GM12878 (cell line): Measurements from ENCODE around the gene PNISR. TPM values are rescaled to one million over a fixed set of nuclear protein-coding genes. Genes with fewer than 3 reads are reported as not detected.

Source experiments
- ATAC-seq: fragments of 200-7000 bp; cut with Tn5 transposase; 3 replicates; pipeline ENCODE4 v1.9.1; 2020; ENCODE audit warnings: mild to moderate bottlenecking, moderate library complexity
- BruUV-seq: library from RNA; stranded (reverse); fragments of 400-500 nt; replicated peaks from 2 replicates; lab custom pipeline; 2021; lab: Mats Ljungman, UMichigan
- CTCF ChIA-PET: fragments of 300-600 bp; sonication (Branson Sonifier 250); formaldehyde crosslinking; extraction: SDS; loops from one replicate; lab custom pipeline; 2021; ENCODE audit warnings: inconsistent platforms; lab: Yijun Ruan, JAX
- POLR2A ChIA-PET: fragments of 350-600 bp; formaldehyde crosslinking; extraction: SDS; loops from one replicate; lab custom pipeline; 2021; ENCODE audit warnings: inconsistent platforms; lab: Charles Lee
- RAD21 ChIA-PET: fragments of 300-600 bp; sonication (Branson Sonifier 250); formaldehyde crosslinking; loops from one replicate; lab custom pipeline; 2023; ENCODE audit warnings: antibody characterized with exemption; ENCODE audit not compliant: unreplicated experiment; lab: Charles Lee
- SMC1A ChIA-PET: fragments of 300-600 bp; sonication (Branson Sonifier 250); formaldehyde crosslinking; loops from one replicate; lab custom pipeline; 2023; ENCODE audit not compliant: unreplicated experiment, uncharacterized antibody; lab: Charles Lee
- DNase-seq: peaks from one replicate; pipeline ENCODE4 v3.0.0-alpha.2; 2011; ENCODE audit warnings: low read depth, low spot score
- FAIRE-seq: peaks from 3 replicates; lab custom pipeline; 2011; peaks lifted over from hg19 to GRCh38; lab: Jason Lieb, UNC
- H2AFZ ChIP-seq: 2 replicates; pipeline ENCODE4 v1.6.0; 2011; ENCODE audit warnings: low read depth, low read length, control low read depth; ENCODE audit not compliant: control insufficient read depth
- H3K27ac ChIP-seq: 2 replicates; pipeline ENCODE4 v1.5.1; 2011; ENCODE audit warnings: control low read depth; ENCODE audit not compliant: control insufficient read depth, insufficient read depth
- H3K27me3 ChIP-seq, 2 experiments: replicated peaks in 1 of 2; 2 replicates each; pipeline versions ENCODE4 v1.6.0 to v1.6.1; 2011; ENCODE audit warnings: low read length in 1 of 2; ENCODE audit not compliant: control insufficient read depth in 2 of 2, insufficient read depth in 2 of 2
- H3K36me3 ChIP-seq, 2 experiments: 2 replicates each; pipeline ENCODE4 v1.5.1; 2011; ENCODE audit warnings: low read length in 1 of 2; ENCODE audit not compliant: control insufficient read depth in 2 of 2, insufficient read depth in 2 of 2
- H3K4me1 ChIP-seq: 2 replicates; pipeline ENCODE4 v1.6.1; 2011; ENCODE audit warnings: mild to moderate bottlenecking, low read length, moderate library complexity, mixed read lengths; ENCODE audit not compliant: control insufficient read depth, insufficient read depth
- H3K4me2 ChIP-seq: 2 replicates; pipeline ENCODE4 v1.6.0; 2011; ENCODE audit warnings: control low read depth; ENCODE audit not compliant: control insufficient read depth, insufficient read depth
- H3K4me3 ChIP-seq: fragments of 200-600 bp; sonication (generic); 2 replicates; pipeline ENCODE4 v1.5.1; 2016
- H3K79me2 ChIP-seq: 2 replicates; pipeline ENCODE4 v1.6.0; 2011; ENCODE audit warnings: low read length; ENCODE audit not compliant: control insufficient read depth, insufficient read depth
- H3K9ac ChIP-seq: 2 replicates; pipeline ENCODE4 v1.8.0; 2011; ENCODE audit warnings: low read length, control low read depth, mixed read lengths; ENCODE audit not compliant: control insufficient read depth, insufficient read depth
- H3K9me3 ChIP-seq: replicated peaks from 3 replicates; pipeline ENCODE4 v1.5.1; 2011; ENCODE audit warnings: mild to moderate bottlenecking, low read length; ENCODE audit not compliant: control insufficient read depth, insufficient read depth
- H4K20me1 ChIP-seq: 2 replicates; pipeline ENCODE4 v1.6.0; 2011; ENCODE audit not compliant: control insufficient read depth, insufficient read depth
- KAT2A ChIP-seq: conservative IDR thresholded peaks from 2 replicates; pipeline ENCODE4 v1.6.1; 2011; ENCODE audit warnings: low read depth, low read length; ENCODE audit not compliant: control insufficient read depth
- MTA2 ChIP-seq: fragments of 450-650 bp; IDR thresholded peaks from 2 replicates; pipeline ENCODE4 v1.6.1; 2016; ENCODE audit warnings: low read depth, mild to moderate bottlenecking, moderate library complexity
- NBN ChIP-seq: fragments of 450-650 bp; IDR thresholded peaks from 2 replicates; pipeline ENCODE4 v1.6.1; 2016
- NFIC ChIP-seq: IDR thresholded peaks from 2 replicates; pipeline ENCODE4 v1.6.1; 2012; ENCODE audit warnings: low read depth, mild to moderate bottlenecking, inconsistent platforms, low read length, moderate library complexity
- SRF ChIP-seq, 2 experiments: IDR thresholded peaks; 2 replicates each; pipeline ENCODE4 v1.6.1; 2011; ENCODE audit warnings: low read depth in 2 of 2, low read length in 2 of 2, mild to moderate bottlenecking in 1 of 2, moderate library complexity in 1 of 2
- TCF3 ChIP-seq: IDR thresholded peaks from 2 replicates; pipeline ENCODE4 v1.6.1; 2012; ENCODE audit warnings: low read depth, mild to moderate bottlenecking, low read length, borderline replicate concordance; ENCODE audit not compliant: insufficient read depth
- WRNIP1 ChIP-seq: IDR thresholded peaks from 2 replicates; pipeline ENCODE4 v1.6.1; 2011; ENCODE audit warnings: low read depth, low read length, improper control_type of control experiment, borderline replicate concordance
- WGBS: methylation state at CpG from one replicate; pipeline ENCODE4 v1.1.6; 2016; ENCODE audit warnings: low lambda C conversion rate; ENCODE audit not compliant: insufficient replicate concordance, insufficient coverage; ENCODE audit errors: missing lambda C conversion rate; 5-methylcytosine and 5-hydroxymethylcytosine counted together
- in situ Hi-C: fragments of 300-500 bp; cut with MboI; formaldehyde crosslinking; loops from 9 replicates; pipeline ENCODE4 v1.14.3; 2018; ENCODE audit warnings: mixed read lengths
- intact Hi-C: fragments of 100-400 bp; cut with micrococcal nuclease; formaldehyde crosslinking; loops from one replicate; pipeline ENCODE4 v1.14.2; 2022; ENCODE audit not compliant: unreplicated experiment
- polyA plus RNA-seq, 11 experiments: library from polyadenylated mRNA; depleted of rRNA in 4 of 11; unstranded in 6 of 11; stranded (reverse) in 5 of 11; fragments of >200 nt; fragmentation: Nextera tagmentation in 4 of 11; fragmentation: Illumina TruSeq in 1 of 11; extraction: Ambion mirVana in 4 of 11; extraction: Trizol in 1 of 11; gene quantifications; 1 replicate in 1 of 11; 2 replicates in 10 of 11; pipeline versions ENCODE4 v1.2.1 to v1.2.3, GENCODE V29; 2011 to 2016; ENCODE audit warnings: inconsistent platforms in 2 of 11, missing spikeins in 2 of 11, low read depth in 1 of 11
- total RNA-seq, 4 experiments: library from RNA; depleted of rRNA in 3 of 4; stranded (reverse); fragments of >200 nt in 3 of 4; fragmentation: Illumina TruSeq in 1 of 4; extraction: Trizol in 1 of 4; gene quantifications; 2 replicates each; pipeline versions ENCODE4 v1.2.1 to v1.2.3, GENCODE V29; 2013 to 2021
- TF ChIP-seq, protein P1 (sequence below): fragments of 450-650 bp; IDR thresholded peaks from 2 replicates; pipeline ENCODE4 v1.6.1; 2017; ENCODE audit warnings: mild to moderate bottlenecking
- TF ChIP-seq, protein P2 (sequence below): IDR thresholded peaks from 2 replicates; pipeline ENCODE4 v1.6.1; 2012; ENCODE audit warnings: mild to moderate bottlenecking, low read depth, low read length
- TF ChIP-seq, protein P3 (sequence below): IDR thresholded peaks from 2 replicates; pipeline ENCODE4 v1.6.1; 2012; ENCODE audit warnings: low read depth, low read length, improper control_type of control experiment
- TF ChIP-seq, protein P4 (sequence below): fragments of 450-650 bp; IDR thresholded peaks from 2 replicates; pipeline ENCODE4 v1.6.1; 2017; ENCODE audit warnings: mild to moderate bottlenecking, moderate library complexity

PNISR gene
- total and polyA plus RNA-seq, 10 of the 15 experiments (the other 5 are each of a cell fraction or from before 2014, with no cell fraction given): 79.1 to 180 (median 105) TPM

DNA sequence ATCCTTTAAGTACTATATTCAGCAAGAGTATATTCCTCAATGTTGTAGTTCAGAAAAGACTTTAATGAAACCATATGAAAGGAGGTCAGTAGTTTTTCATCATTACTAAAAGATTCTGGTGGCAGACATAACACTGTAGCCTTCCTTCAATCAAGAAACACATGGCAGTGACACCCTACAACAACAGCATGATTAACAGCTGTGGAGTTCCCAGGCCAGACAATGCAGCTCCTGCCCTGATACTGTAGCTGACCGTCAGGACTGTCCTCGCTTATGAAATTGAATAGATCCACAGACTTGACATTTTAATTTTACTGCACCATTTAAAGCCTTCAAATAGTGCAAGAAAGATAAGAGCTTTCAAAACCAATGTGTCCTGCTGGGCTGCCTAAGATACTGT is 46.5 kb upstream of the PNISR start:
- POLR2A ChIA-PET: interaction anchor here (0.5 kb wide), 1 partner anchor 97 kb away, joined by 4 read pairs; no protein-coding TSS in a partner anchor
- Histone ChIP-seq H3K4me3 (no peak overlapping the region), H3K9me3 (no peaks in the 10 kb centered on the region), H3K4me2 (no peak overlapping the region), H3K4me1 (no peaks in the 10 kb centered on the region), H2AFZ (no peak overlapping the region), H4K20me1 (no peaks in the 10 kb centered on the region), H3K79me2 (no peaks in the 10 kb centered on the region), H3K27me3 (no peaks in the 10 kb centered on the region), H3K36me3 (peaks cover 0 to 10% of the 10 kb centered on the region in 2 experiments; a peak in 2 of 4 replicates), H3K9ac (no peak overlapping the region), H3K27ac (no peak overlapping the region)
- intact Hi-C loops (no loop called here), in situ Hi-C loops (loop anchor here (5.0 kb wide), 1 partner anchor 271 kb away; no protein-coding TSS in a partner anchor)
- no peak for FAIRE-seq
- RAD21 ChIA-PET: interaction anchor here (0.8 to 1.4 kb wide), 2 partner anchors 10 to 11 kb away, joined by 3 read pairs; no protein-coding TSS in a partner anchor
- CTCF ChIA-PET: interaction anchor here (0.8 to 4.2 kb wide), 5 partner anchors 13 to 275 kb away, joined by 3 to 25 read pairs (median 6); no protein-coding TSS in a partner anchor
- WGBS: 98% methylated on average over 2 of the region's 2 CpGs
- SMC1A ChIA-PET: interaction anchor here (4.8 kb wide), 1 partner anchor 275 kb away, joined by 56 read pairs; no protein-coding TSS in a partner anchor
- no peak for ATAC-seq
- no peak for DNase-seq
- no TSS peak for BruUV-seq
- no peak for TF ChIP-seq TCF3
- TF ChIP-seq, protein P1, sequence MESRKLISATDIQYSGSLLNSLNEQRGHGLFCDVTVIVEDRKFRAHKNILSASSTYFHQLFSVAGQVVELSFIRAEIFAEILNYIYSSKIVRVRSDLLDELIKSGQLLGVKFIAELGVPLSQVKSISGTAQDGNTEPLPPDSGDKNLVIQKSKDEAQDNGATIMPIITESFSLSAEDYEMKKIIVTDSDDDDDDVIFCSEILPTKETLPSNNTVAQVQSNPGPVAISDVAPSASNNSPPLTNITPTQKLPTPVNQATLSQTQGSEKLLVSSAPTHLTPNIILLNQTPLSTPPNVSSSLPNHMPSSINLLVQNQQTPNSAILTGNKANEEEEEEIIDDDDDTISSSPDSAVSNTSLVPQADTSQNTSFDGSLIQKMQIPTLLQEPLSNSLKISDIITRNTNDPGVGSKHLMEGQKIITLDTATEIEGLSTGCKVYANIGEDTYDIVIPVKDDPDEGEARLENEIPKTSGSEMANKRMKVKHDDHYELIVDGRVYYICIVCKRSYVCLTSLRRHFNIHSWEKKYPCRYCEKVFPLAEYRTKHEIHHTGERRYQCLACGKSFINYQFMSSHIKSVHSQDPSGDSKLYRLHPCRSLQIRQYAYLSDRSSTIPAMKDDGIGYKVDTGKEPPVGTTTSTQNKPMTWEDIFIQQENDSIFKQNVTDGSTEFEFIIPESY: no peak
- TF ChIP-seq, protein P2, sequence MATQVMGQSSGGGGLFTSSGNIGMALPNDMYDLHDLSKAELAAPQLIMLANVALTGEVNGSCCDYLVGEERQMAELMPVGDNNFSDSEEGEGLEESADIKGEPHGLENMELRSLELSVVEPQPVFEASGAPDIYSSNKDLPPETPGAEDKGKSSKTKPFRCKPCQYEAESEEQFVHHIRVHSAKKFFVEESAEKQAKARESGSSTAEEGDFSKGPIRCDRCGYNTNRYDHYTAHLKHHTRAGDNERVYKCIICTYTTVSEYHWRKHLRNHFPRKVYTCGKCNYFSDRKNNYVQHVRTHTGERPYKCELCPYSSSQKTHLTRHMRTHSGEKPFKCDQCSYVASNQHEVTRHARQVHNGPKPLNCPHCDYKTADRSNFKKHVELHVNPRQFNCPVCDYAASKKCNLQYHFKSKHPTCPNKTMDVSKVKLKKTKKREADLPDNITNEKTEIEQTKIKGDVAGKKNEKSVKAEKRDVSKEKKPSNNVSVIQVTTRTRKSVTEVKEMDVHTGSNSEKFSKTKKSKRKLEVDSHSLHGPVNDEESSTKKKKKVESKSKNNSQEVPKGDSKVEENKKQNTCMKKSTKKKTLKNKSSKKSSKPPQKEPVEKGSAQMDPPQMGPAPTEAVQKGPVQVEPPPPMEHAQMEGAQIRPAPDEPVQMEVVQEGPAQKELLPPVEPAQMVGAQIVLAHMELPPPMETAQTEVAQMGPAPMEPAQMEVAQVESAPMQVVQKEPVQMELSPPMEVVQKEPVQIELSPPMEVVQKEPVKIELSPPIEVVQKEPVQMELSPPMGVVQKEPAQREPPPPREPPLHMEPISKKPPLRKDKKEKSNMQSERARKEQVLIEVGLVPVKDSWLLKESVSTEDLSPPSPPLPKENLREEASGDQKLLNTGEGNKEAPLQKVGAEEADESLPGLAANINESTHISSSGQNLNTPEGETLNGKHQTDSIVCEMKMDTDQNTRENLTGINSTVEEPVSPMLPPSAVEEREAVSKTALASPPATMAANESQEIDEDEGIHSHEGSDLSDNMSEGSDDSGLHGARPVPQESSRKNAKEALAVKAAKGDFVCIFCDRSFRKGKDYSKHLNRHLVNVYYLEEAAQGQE: no peak
- TF ChIP-seq, protein P3, sequence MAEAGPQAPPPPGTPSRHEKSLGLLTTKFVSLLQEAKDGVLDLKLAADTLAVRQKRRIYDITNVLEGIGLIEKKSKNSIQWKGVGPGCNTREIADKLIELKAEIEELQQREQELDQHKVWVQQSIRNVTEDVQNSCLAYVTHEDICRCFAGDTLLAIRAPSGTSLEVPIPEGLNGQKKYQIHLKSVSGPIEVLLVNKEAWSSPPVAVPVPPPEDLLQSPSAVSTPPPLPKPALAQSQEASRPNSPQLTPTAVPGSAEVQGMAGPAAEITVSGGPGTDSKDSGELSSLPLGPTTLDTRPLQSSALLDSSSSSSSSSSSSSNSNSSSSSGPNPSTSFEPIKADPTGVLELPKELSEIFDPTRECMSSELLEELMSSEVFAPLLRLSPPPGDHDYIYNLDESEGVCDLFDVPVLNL: no peak
- TF ChIP-seq NFIC: no peak
- no peak for TF ChIP-seq MTA2
- no peak for TF ChIP-seq SRF (IDR thresholded peaks at IDR 0.05; ENCODE audit: low read depth in 2 of 2, low read length in 2 of 2)
- TF ChIP-seq, protein P4, sequence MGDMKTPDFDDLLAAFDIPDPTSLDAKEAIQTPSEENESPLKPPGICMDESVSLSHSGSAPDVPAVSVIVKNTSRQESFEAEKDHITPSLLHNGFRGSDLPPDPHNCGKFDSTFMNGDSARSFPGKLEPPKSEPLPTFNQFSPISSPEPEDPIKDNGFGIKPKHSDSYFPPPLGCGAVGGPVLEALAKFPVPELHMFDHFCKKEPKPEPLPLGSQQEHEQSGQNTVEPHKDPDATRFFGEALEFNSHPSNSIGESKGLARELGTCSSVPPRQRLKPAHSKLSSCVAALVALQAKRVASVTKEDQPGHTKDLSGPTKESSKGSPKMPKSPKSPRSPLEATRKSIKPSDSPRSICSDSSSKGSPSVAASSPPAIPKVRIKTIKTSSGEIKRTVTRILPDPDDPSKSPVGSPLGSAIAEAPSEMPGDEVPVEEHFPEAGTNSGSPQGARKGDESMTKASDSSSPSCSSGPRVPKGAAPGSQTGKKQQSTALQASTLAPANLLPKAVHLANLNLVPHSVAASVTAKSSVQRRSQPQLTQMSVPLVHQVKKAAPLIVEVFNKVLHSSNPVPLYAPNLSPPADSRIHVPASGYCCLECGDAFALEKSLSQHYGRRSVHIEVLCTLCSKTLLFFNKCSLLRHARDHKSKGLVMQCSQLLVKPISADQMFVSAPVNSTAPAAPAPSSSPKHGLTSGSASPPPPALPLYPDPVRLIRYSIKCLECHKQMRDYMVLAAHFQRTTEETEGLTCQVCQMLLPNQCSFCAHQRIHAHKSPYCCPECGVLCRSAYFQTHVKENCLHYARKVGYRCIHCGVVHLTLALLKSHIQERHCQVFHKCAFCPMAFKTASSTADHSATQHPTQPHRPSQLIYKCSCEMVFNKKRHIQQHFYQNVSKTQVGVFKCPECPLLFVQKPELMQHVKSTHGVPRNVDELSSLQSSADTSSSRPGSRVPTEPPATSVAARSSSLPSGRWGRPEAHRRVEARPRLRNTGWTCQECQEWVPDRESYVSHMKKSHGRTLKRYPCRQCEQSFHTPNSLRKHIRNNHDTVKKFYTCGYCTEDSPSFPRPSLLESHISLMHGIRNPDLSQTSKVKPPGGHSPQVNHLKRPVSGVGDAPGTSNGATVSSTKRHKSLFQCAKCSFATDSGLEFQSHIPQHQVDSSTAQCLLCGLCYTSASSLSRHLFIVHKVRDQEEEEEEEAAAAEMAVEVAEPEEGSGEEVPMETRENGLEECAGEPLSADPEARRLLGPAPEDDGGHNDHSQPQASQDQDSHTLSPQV: no peak
- TF ChIP-seq KAT2A: no peak
- TF ChIP-seq NBN: no peak
- TF ChIP-seq WRNIP1: no peak
